ENCODE results near the gene SLC9A7. TPM values are rescaled to one million over a fixed set of nuclear protein-coding genes. Genes with fewer than 3 reads are reported as not detected.

SLC9A7 gene
- total RNA-seq, 1 donor: 46.6 TPM

GRCh38 chrX:46574774-46575381, 184.0 kb downstream of the SLC9A7 start:
- peak overlapping the region; percentile 62 for H3K4me3 ChIP-seq (ENCODE audit: low read depth, low read length)
- no peak for DNase-seq (ENCODE audit: low read depth)
- no peak for TF ChIP-seq CTCF (IDR thresholded peaks at IDR 0.05; ENCODE audit: insufficient read depth, low read depth, low read length)

GRCh38 chrX:46573892-46574773, 184.8 kb downstream of the SLC9A7 start:
- H3K4me3 ChIP-seq (ENCODE audit: low read depth, low read length): peak overlapping the region; percentile 62
- no peak for TF ChIP-seq CTCF (IDR thresholded peaks at IDR 0.05; ENCODE audit: insufficient read depth, low read depth, low read length)
- DNase-seq (ENCODE audit: low read depth): peak; percentile 56

GRCh38 chrX:46573331-46573891, 185.5 kb downstream of the SLC9A7 start, which contains the start of gene CHST7:
CHST7 (plus strand) TSS chrX:46573765; CDS start chrX:46573932, 167 bp downstream.
- H3K4me3 ChIP-seq (ENCODE audit: low read depth, low read length): peak within 1 kb of the TSS; percentile 62
- peak; percentile 42 for TF ChIP-seq CTCF (IDR thresholded peaks at IDR 0.05; ENCODE audit: insufficient read depth, low read depth, low read length)
- peak; percentile 71 for DNase-seq (ENCODE audit: low read depth)

- no peak overlapping the region for H3K4me3 ChIP-seq (ENCODE audit: low read depth, low read length)
- TF ChIP-seq CTCF (IDR thresholded peaks at IDR 0.05; ENCODE audit: insufficient read depth, low read depth, low read length): no peak
- DNase-seq (ENCODE audit: low read depth): no peak
Measured at GRCh38 chrX:46572340-46572936, 186.5 kb downstream of the SLC9A7 start.

- no peak for DNase-seq (ENCODE audit: low read depth)
- H3K4me3 ChIP-seq (ENCODE audit: low read depth, low read length): no peak overlapping the region
- TF ChIP-seq CTCF (IDR thresholded peaks at IDR 0.05; ENCODE audit: insufficient read depth, low read depth, low read length): no peak
Measured at GRCh38 chrX:46571423-46572339, 187.2 kb downstream of the SLC9A7 start.

GRCh38 chrX:46569621-46570020, 189.3 kb downstream of the SLC9A7 start:
- no peak for TF ChIP-seq CTCF (IDR thresholded peaks at IDR 0.05; ENCODE audit: insufficient read depth, low read depth, low read length)
- no peak for DNase-seq (ENCODE audit: low read depth)
- H3K4me3 ChIP-seq (ENCODE audit: low read depth, low read length): no peak overlapping the region
